CD1c-positive myeloid dendritic cell (primary cell): ENCODE results near the gene FIGNL1.
A peak's percentile ranks its signal among the peaks of the same experiment; 100 is the strongest.

Experiments
- DNase-seq: peaks from one replicate; pipeline ENCODE4 v3.0.0-alpha.2; 2016; ENCODE audit errors: extremely low spot score

The FIGNL1 gene

GRCh38 chr7:50428911-50429310, 21.2 kb downstream of the FIGNL1 start:
- no peak for DNase-seq

- no peak for DNase-seq
These were observed 22.6 kb downstream of the FIGNL1 start for GRCh38 chr7:50427518-50427917.

- DNase-seq = no peak
These were observed 23.7 kb downstream of the FIGNL1 start for GRCh38 chr7:50426280-50427045.

- no peak for DNase-seq
These were observed 24.8 kb downstream of the FIGNL1 start for GRCh38 chr7:50425318-50425717.

DNA sequence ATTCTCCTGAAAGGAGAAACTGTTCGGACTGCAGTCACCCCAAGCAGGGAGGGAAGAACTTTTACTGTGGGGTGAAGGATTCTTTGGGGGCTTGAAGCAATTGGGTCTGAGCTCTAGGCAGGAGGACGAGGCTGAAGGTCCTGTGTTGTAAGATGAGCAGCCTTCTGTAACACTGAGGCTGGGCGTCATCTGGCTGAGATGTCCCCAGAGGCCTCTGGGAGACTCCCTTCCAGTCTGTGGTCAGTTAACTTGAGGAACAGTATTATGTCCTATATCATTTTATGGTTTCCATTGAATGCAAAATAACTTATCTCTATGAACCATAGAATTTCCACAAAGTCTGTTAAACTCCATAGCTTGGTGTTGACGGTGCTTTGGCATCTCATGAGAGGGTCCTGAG, 26.3 kb downstream of the FIGNL1 start:
- DNase-seq = no peak

GRCh38 chr7:50422858-50423257, 27.3 kb downstream of the FIGNL1 start:
- no peak for DNase-seq

DNA sequence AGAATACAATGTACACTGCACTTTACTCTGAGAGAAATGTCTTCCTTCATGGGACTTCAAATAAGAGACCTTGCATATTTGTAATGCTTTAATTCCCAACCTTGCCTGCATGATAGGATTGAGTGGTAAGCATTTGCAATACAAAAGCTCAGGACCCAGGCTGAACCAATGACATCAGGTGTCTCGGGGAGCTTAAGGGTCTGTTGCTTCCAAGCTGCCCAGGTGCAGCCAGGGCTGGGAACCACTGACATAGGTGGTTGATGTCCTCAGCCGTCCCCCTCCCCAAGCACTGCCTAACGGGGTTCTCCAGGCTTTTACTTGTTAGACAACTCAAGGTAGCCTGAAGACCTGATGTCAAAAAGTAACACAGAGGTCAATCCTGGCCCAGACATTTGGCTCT, 29.1 kb downstream of the FIGNL1 start:
- DNase-seq = no peak

DNA sequence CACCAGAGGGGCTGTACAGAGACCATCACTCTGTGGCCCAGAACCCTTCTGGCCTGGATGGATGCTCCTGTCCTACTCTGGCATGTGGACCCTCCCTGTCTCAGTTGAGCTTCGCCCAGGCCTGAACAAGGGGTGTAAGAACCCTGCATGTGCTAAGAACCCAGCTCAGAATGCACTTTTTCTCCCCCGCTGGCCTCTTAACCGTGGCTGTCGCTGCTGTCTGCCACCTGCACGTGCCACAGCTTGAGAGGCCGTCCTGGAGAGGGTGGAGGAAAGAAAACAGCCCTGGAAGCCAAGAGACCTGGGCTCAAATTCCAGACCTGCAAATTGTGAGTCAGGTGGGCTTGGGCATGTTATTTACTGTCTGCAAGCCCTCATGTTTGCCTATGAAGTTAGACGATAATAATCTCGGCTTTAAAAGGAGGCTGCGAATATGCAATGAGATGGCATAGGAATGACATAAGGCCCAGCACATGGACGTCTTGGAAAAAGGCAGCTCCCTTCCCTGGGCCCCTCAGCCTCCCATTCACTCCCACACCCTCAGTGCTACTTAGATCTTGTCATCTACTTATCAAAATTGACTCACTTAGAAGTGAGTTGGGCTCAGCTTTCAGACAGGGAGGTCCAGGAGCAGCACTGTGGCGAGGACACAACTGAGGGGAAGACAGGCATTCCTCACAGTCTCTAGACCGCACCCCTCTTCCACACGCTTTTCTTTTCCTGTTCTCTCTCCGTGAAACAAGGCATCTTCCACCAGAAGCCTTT, 31.4 kb downstream of the FIGNL1 start:
- no peak for DNase-seq

DNA sequence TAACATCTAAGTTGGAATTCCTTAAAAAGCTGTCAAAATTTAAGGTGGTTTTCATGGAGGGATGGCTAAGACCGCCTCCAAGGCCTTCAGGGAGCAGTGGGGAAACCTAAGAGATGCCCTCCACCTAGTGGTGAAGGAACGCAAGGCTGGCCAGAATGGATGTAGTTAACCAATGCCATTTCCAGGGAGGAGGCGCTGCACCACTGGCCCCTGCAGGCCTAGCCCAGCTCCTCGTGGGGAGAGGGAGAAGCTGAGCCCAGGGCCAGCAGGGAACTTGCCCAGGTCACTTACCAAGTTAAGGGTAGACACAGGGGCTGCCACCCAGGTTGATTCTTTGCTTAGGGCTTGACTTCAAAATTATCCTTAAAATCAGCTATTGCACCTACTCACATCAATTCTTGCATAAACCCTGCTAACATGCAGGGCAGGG, 32.0 kb downstream of the FIGNL1 start:
- DNase-seq = peak; percentile 80

DNA sequence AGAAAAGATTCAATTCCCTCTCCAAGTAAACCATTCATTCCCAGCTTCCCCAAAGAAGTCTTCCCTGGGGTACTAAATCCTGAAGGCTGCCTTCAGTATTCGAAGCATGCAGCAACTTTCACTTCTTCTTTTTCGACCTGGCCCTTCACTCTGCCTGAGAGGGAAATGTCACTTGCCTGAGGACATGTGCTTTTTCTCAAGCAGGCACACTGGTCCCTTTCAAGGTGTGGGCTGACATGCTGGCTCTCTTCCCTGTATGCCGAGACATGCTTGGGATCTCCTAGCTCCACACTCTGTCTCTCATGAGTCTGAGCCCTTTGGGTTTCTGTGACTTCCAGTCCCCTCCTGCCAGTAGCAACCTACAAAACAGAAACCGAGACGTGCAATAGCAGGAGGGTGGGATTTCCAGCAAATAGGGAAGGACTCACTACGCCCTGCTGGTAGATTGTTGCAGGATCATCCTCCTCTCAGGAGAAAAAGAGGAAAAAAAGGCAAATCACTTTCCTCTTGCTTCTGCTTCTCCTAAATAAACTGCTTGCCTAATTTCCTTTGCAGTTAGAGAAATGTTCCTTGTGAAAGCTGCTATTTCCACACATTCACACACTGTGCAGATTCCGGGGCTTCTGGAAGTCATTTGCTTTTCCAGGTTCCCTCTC, 33.5 kb downstream of the FIGNL1 start:
- peak; percentile 88 for DNase-seq

- DNase-seq = no peak
These were observed 34.2 kb downstream of the FIGNL1 start for GRCh38 chr7:50415844-50416364.

GRCh38 chr7:50413561-50413960, 36.6 kb downstream of the FIGNL1 start:
- DNase-seq = no peak

- DNase-seq = peak; percentile 53
These were observed 37.2 kb downstream of the FIGNL1 start for GRCh38 chr7:50412973-50413372.

GRCh38 chr7:50411332-50411731, 38.8 kb downstream of the FIGNL1 start:
- DNase-seq = no peak

DNA sequence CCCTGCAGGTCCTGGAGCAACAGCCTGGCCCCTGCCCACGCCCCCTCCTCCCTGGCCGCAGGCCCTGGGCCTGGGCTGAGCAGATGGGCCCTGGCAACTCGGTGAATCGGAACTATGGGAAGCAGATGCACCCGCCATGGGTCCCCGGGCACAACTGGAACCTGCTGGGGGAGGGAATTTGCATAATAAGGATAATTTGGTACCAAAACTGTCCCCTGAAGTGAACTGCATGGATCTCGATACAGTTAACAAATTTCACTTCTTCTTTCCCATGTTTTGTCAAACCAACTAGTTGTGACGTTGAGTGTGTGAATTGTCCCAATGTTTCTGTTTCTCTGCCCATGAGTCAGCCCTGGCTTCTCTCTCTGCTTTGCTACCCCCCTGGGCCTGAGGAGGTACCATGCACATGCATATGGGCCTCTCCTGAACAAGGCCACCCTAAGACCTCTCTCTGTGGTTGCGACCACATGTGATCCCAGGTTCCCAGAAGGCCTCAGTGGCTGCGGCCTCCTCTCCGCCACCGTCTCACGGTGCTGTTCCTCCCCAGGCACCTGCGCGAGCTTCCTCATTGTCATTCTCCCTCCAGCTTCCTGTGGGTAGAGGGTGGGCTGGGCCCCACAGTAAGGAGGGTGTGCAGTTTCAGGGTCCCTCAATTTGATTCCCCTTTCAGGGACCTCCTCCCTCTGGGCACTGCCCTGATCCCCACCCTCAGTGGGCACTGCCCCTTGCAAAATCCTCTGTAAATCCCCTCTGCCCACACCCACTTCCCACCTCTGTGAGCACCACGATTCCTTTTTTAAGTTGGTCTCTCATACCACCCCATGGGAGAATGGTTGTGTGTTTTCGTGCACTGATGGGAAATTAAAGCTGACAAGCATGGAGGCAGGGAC, 40.0 kb downstream of the FIGNL1 start:
- peak; percentile 66 for DNase-seq

GRCh38 chr7:50406935-50407334, 43.2 kb downstream of the FIGNL1 start:
- no peak for DNase-seq

GRCh38 chr7:50405221-50405620, 44.9 kb downstream of the FIGNL1 start:
- peak; percentile 13 for DNase-seq

DNA sequence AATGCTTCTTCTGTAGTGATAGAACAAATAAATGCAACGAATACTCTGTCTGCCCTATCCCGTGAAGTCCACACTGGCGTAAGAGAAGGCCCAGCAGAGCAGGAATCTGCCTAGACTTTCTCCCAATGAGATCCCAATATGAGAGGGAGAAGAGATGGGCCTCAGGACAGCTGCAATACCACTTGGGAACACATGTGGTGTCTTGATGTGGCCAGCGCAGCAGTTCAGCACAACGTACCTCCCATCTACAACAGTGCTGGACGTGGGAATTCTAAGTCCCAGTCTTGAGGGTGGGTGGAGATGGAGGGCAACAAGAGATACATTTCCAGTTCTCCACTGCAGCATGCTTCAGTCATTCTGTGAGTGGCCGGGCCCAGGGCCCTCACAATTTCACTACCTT, 45.8 kb downstream of the FIGNL1 start:
- no peak for DNase-seq

- no peak for DNase-seq
These were observed 50.0 kb downstream of the FIGNL1 start for GRCh38 chr7:50400114-50400513.

DNA sequence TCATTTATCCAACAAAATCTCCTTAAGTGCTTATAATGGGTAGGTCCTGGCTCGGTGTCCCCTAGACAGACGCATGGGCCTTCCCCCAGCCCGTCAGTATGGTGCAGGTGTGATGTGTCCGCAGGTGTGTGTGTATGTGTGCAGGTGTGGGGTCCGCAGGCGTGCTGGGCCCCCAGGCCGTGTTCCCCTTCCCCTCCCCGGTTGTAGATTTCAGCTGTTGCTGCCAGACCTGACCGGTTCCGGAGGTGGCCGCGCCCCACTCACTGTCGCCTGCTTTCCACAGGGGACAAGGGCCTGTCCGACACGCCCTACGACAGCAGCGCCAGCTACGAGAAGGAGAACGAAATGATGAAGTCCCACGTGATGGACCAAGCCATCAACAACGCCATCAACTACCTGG, 50.5 kb downstream of the FIGNL1 start:
- DNase-seq = no peak

DNA sequence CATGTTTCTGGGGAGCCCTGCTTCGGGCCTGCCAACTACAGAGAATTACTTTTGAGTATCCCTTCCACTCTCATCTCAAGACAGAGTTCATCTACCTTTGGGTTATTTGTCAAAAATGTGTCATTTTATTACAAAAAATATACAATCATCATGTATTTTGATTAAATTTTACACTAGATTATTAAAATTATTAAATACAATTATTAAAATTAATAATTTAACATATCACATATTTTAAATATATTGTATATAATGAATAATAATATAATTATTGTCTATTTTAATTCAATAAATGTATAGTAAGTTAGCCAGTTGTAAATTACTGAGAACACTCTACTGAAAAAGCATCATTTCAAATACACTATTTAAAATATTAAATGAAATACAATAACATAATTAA, 50.9 kb downstream of the FIGNL1 start:
- DNase-seq = no peak

DNA sequence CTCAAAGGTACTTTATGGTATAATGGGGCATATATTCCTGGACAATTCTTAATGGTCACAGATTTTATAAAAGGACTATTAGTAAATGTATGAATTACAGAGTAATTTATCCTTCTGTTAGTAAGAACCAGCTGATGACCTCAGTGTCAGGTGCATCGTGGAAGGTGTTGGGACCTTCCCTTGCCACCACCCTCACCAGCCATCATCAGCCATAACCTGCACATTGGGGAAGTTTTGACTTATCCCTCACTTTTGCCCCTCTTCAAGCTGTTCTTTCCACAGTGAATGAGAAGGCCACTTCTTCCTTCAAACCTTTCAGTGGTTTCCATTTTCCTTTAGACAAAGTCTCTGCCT, 52.2 kb downstream of the FIGNL1 start:
- DNase-seq = no peak
